COLO829 (cell line): ENCODE data around the gene RALGPS1.

Experiments
- DNase-seq: peaks from one replicate; pipeline ENCODE4 v3.0.0; 2012; ENCODE audit warnings: low spot score

The RALGPS1 gene

DNA sequence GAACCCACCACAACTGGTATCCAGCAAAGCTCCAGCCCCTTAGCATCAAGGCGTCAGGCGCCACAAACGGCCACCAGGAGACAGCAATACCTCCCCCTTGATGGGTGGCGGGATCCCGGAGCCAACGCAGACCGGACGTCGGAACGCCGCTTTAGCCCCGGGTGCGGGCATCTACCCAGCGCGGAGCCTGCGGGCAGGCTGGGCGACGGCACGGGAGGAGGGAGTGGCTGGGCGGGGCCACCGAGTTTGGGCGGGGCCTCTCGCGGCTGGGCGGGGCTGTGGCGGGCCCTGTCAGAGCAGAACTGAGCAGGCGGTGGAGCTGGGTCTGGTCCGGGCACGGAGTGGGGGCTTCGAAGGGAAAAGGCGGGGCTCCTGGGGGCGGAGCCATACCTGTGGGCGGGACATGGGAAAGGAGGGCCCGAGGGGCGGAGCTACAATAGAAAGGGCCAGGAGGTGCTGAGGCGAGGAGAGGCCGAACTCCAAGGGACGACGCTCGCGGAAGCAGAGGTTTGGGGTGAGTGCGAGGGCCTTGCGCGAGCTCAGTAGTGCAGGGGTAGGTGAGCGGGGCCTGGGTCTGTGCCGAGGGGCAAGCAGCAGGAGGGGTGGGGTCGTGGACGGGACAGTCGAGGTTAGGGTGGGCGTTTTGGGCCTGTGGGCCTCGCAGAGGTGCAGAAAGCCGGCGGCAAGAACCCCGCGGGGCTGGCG is 309.7 kb downstream of the RALGPS1 start:
- DNase-seq = peak; percentile 99

GRCh38 chr9:127224883-127225739 is 310.5 kb downstream of the RALGPS1 start:
- peak; percentile 100 for DNase-seq

- no peak for DNase-seq
Observed at GRCh38 chr9:127225801-127226625, 311.4 kb downstream of the RALGPS1 start.

DNA sequence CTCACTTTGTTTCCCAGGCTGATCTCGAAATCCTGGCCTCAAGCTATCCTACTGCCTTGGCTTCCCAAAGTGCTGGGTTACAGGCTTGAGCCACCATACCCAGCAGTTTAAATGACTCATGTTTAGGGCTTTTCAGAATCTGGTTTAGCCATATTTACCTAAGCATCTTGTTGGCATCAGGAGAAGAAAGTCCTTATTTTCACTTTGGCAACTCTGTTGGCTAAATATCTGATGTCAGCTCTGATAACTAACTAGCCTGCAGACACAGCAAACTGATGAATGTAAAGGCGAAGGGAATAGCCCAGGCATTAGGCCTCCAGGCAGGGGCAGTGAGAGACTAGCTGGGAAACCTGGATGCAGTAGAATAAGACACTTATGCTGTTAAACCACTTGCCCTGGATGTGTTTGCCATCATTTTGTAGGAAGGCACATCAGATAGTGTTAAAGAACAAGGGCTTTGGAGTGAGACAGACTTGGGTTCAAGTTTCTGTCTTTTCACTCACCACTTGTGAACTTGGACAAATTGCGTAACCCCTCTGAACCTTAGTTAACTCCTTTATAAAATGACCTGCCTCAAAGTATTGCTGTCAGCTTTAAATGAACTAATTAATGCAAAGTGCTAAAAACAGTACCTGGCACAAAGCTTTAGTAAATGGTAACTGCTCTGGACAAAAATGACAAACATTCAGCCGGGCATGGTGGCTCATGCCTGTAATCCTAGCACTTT is 315.3 kb downstream of the RALGPS1 start:
- no peak for DNase-seq

- no peak for DNase-seq
Observed at GRCh38 chr9:127231666-127232065, 317.1 kb downstream of the RALGPS1 start.

GRCh38 chr9:127232833-127233549 is 318.4 kb downstream of the RALGPS1 start:
- DNase-seq = no peak

DNA sequence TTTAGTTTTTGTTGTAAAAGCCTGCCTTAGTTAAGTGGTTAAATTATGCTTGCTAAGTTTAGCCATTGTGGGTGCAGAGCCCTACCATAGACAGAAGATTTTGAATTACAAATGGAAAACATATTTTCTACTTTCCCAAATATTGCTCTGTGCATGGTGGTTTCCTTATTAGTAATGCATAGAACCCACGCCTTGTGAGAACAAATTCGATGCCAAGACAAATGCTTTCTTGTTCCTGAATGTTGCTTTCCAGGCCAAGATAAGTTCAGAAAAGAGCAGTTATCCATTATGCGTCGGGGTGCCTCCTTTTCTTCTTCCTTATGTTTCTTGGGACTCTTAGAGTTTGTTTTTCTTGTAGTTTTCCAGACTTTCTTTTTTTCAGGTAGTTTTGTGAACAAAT is 319.0 kb downstream of the RALGPS1 start:
- no peak for DNase-seq

- no peak for DNase-seq
Observed at GRCh38 chr9:127233989-127234388, 319.4 kb downstream of the RALGPS1 start.

- no peak for DNase-seq
Observed at GRCh38 chr9:127237801-127238200, 323.2 kb downstream of the RALGPS1 start.

GRCh38 chr9:127241354-127241753 is 326.8 kb downstream of the RALGPS1 start:
- DNase-seq = no peak

DNA sequence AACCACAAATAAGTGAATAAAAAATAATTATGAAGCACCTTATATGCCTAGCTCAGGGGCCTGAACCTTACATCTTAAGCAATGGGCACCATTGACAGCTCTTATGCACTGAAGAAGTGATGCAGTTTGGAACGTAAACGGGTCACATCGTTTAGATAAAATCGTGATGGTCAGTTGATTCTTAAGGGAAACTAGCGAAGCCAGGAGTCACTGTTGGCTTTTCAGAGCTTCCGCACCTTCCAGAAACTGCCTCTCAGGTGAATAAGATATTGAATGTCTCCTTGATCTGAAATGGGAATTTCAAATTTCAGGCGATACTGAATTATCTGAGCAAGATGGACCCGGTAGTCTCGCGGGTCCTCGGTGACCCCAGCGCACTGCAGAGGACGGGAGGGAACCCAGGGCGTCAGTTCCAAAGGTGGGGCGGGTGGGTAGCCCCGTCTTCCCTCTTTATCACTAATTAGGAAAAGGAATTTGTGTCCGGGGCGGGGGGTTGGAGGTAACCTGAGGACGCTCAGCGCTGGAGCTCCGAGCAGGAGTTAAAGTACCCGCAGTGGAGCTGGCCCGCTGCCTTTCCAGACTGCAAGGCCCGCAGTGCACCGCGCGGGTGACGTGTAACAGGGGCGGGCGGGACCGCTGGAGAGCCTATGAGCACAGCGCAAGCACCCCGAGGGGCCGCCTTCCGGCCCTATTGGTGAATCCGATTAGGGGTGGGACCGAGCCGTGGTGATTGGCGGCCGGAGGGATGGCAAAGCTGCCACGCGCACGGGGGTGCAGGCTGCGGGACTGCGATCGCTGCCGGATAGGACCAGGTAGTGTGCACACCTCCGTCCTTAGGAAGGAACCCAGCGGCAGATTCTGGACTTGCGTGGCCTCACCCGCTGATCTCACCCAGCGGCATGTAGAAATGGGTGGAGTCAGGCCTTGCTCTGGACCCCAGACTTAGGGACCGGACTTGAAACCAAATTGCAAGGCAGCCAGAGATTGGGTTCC is 330.3 kb downstream of the RALGPS1 start:
- DNase-seq = peak; percentile 93

DNA sequence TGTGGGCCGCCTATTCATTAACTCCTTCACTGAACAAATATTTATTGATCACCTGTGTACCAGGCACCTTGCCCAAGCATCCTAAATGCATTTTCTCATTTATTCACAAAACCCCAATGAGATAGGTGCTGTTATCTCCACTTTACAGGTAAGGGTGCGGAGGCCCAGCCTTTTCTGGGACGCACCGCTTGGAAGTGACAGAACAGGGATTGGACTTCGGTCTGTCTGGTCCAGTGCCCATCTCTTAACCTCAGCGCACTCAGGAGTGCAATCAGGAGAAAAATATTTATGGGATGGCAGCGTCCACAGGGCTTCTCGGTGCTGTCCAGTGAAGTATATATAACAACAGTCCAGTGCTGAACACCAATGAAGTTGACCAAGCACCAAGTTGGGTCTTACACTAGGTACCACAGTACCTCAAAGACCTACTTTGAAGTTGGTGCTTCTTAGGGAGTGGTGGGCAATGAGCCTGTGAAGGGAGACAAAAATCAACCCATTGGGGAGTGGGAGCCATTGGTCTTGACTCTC is 331.1 kb downstream of the RALGPS1 start:
- no peak for DNase-seq

- DNase-seq = no peak
Observed at GRCh38 chr9:127248241-127248640, 333.7 kb downstream of the RALGPS1 start.

GRCh38 chr9:127249877-127250276 is 335.3 kb downstream of the RALGPS1 start:
- DNase-seq = peak; percentile 58

GRCh38 chr9:127250896-127251391 is 336.4 kb downstream of the RALGPS1 start:
- no peak for DNase-seq

DNA sequence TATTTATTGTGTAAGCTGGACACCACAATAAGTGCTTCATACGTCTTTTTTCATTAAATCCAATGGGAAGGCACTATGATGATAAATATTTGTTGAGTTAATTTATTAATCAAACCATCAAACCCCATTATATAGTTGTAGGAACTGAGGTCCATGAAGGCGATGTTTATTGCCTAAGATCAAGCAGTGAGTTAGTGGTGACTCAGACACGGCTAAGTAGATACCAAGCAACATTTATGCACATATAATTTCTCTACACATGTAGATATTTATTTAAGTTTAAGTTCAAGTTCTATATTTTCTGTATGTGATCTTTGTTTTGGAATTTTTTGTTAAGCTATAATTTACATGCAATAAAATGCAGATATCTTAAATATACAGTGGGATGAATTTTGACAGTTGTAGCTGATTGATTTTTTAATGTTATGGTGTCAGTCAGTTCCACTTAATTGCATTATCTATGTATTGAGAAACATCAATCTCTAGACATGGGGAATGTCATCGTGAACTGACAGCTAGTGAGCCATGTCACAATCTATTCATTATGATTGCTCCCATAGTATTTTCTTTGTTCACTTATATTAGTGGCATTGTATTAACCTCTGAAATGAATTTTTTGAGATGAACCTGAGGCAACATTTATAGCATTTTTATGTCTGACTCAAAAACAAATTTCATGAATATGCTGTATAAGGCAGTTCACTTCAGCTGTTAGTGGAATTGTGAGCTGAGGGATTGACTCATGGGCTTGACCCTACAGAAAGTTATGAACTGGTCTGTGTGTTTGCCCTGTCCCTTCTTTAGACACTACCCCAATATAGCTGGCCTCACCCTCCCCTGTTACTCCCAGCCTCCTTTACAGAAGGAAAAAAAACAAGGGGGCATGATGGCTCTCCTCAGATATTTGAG is 338.1 kb downstream of the RALGPS1 start:
- no peak for DNase-seq

DNA sequence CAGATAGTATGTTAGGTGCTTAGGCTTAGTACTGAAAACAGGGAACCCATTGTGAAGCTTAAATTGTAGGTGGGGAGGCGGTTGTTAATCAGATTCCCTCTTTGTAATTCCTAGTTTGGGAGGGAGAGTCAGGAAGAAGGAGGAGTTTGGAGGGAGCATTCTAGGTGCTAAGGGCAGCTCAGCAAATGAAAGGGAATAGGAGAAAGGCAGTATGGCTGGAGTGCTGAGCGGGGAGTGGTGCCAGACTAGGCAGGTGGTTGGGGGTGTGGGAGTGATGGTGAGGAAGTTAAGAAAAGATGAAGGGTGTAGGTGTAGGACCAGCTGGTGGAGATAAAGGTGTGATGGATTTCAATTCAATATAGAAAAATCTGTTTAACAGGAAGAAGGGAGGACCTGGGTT is 338.9 kb downstream of the RALGPS1 start:
- peak; percentile 40 for DNase-seq

DNA sequence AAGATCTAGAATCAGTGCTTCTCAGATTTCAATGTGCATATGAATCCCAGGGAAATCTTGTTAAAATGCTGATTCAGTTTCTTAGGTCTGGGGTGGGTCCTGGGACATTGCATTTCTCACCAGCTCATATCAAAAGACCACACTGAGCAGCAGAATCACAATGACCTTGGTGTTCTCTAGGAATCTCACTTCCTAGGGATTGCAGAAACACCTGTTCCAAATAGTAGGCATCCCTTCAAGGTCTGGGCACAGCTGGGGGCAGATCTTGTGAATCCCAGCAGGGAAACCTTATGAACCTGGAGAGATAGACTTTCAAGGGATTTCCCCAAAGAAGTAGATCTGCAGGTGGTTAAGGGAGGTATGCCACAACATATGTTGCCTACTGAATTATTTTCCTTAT is 341.1 kb downstream of the RALGPS1 start:
- no peak for DNase-seq
